SK-N-SH (cell line): ENCODE data around the gene ANXA1. TPM values are rescaled to one million over a fixed set of nuclear protein-coding genes. Genes with fewer than 3 reads are reported as not detected.
"Not testable (repeated sequence)": the region's sequence is repeated elsewhere in the genome, so short reads cannot be mapped to it uniquely, and the experiment has no call there.

ENCODE experiments used
- CTCF ChIA-PET: fragments of 300-600, 350-600 bp; formaldehyde crosslinking; extraction: SDS; loops from one replicate; lab custom pipeline; 2021; lab: Yijun Ruan, JAX
- POLR2A ChIA-PET: fragments of 350-600 bp; sonication (Branson Sonifier 250); formaldehyde crosslinking; extraction: SDS; loops from one replicate; lab custom pipeline; 2020; ENCODE audit warnings: antibody characterized with exemption, inconsistent platforms; lab: Yijun Ruan, JAX
- DNase-seq: peaks from one replicate; pipeline ENCODE4 v3.0.0; 2012
- H2AFZ ChIP-seq: fragments of 200-600 bp; sonication (generic); 2 replicates; pipeline ENCODE4 v1.8.1; 2016; ENCODE audit warnings: antibody characterized with exemption, mild to moderate bottlenecking, low read depth
- H3F3A ChIP-seq: fragments of 200-600 bp; sonication (generic); replicated peaks from 2 replicates; pipeline ENCODE3; 2016; ENCODE audit warnings: antibody characterized with exemption, mild to moderate bottlenecking; ENCODE audit not compliant: insufficient read depth
- H3K27ac ChIP-seq, 2 experiments: fragments of 200-500 bp in 1 of 2; fragments of 200-600 bp in 1 of 2; sonication (Bioruptor generic) in 1 of 2; sonication (generic), shearing (Covaris generic) in 1 of 2; 2 replicates each; pipeline versions ENCODE4 v1.5.1 to v1.6.1; 2014 to 2016; ENCODE audit warnings: low read depth in 2 of 2, inconsistent platforms in 1 of 2, low read length in 1 of 2, mild to moderate bottlenecking in 1 of 2, mixed read lengths in 1 of 2
- H3K27me3 ChIP-seq: fragments of 200-600 bp; sonication (generic), shearing (Covaris generic); 2 replicates; pipeline ENCODE4 v1.6.1; 2016; ENCODE audit warnings: mixed run types; ENCODE audit not compliant: insufficient read depth
- H3K36me3 ChIP-seq, 2 experiments: fragments of 200-500 bp in 1 of 2; fragments of 200-600 bp in 1 of 2; sonication (Bioruptor generic) in 1 of 2; sonication (generic) in 1 of 2; replicated peaks in 1 of 2; 2 replicates each; pipeline versions ENCODE3 to v1.5.1; 2014 to 2016; ENCODE audit warnings: low read length in 1 of 2, mild to moderate bottlenecking in 1 of 2; ENCODE audit not compliant: insufficient read depth in 2 of 2, control insufficient read depth in 1 of 2
- H3K4me1 ChIP-seq, 2 experiments: fragments of 200-500 bp in 1 of 2; fragments of 200-600 bp in 1 of 2; sonication (Bioruptor generic) in 1 of 2; sonication (generic), shearing (Covaris generic) in 1 of 2; 2 replicates each; pipeline versions ENCODE4 v1.5.1 to v1.6.1; 2014 to 2016; ENCODE audit warnings: low read depth in 1 of 2, low read length in 1 of 2, mixed run types in 1 of 2; ENCODE audit not compliant: insufficient read depth in 2 of 2, control insufficient read depth in 1 of 2
- H3K4me2 ChIP-seq: fragments of 200-600 bp; sonication (generic), shearing (Covaris generic); 2 replicates; pipeline ENCODE4 v1.6.1; 2017; ENCODE audit warnings: mixed run types
- H3K4me3 ChIP-seq, 2 experiments: fragments of 200-500 bp in 1 of 2; fragments of 200-600 bp in 1 of 2; sonication (Bioruptor generic) in 1 of 2; sonication (generic), shearing (Covaris generic) in 1 of 2; 2 replicates each; pipeline versions ENCODE4 v1.5.1 to v1.8.1; 2014 to 2016; ENCODE audit warnings: low read depth in 2 of 2, inconsistent platforms in 1 of 2, low read length in 1 of 2, mild to moderate bottlenecking in 1 of 2, mixed read lengths in 1 of 2, moderate library complexity in 1 of 2
- H3K79me2 ChIP-seq: fragments of 200-600 bp; sonication (generic); 2 replicates; pipeline ENCODE4 v1.8.1; 2017; ENCODE audit warnings: mild to moderate bottlenecking; ENCODE audit not compliant: insufficient read depth
- H3K9ac ChIP-seq: fragments of 200-600 bp; sonication (generic); 2 replicates; pipeline ENCODE4 v1.6.1; 2017; ENCODE audit warnings: mixed run types
- H3K9me2 ChIP-seq: fragments of 200-600 bp; sonication (generic); 2 replicates; pipeline ENCODE4 v1.6.1; 2017; ENCODE audit warnings: mixed run types
- H3K9me3 ChIP-seq: fragments of 200-600 bp; sonication (generic); 2 replicates; pipeline ENCODE4 v1.6.1; 2017; ENCODE audit warnings: mixed run types, mild to moderate bottlenecking, moderate library complexity
- H4K20me1 ChIP-seq: fragments of 200-600 bp; sonication (generic); 2 replicates; pipeline ENCODE4 v1.6.1; 2017; ENCODE audit warnings: mild to moderate bottlenecking, mixed run types; ENCODE audit not compliant: insufficient read depth
- CTCF ChIP-seq: fragments of 200-600 bp; sonication (generic); IDR thresholded peaks from 2 replicates; pipeline ENCODE4 v1.6.1; 2017; ENCODE audit warnings: antibody characterized with exemption, mild to moderate bottlenecking, moderate library complexity
- GABPA ChIP-seq: IDR thresholded peaks from 2 replicates; pipeline ENCODE4 v1.4.0; 2012; ENCODE audit warnings: low read depth, mild to moderate bottlenecking
- RAD21 ChIP-seq: IDR thresholded peaks from 2 replicates; pipeline ENCODE4 v1.6.1; 2012; ENCODE audit warnings: mild to moderate bottlenecking, low read length
- REST ChIP-seq: IDR thresholded peaks from 2 replicates; pipeline ENCODE4 v1.6.1; 2012; ENCODE audit warnings: mild to moderate bottlenecking, low read depth, low read length, moderate library complexity
- SIN3A ChIP-seq: IDR thresholded peaks from 2 replicates; pipeline ENCODE4 v1.6.1; 2012; ENCODE audit warnings: low read depth, mild to moderate bottlenecking, low read length, moderate library complexity, borderline replicate concordance
- SMC3 ChIP-seq: IDR thresholded peaks from 2 replicates; pipeline ENCODE4 v1.6.1; 2012; ENCODE audit warnings: low read depth, low read length, improper control_type of control experiment
- TCF12 ChIP-seq: IDR thresholded peaks from 2 replicates; pipeline ENCODE4 v1.4.0; 2012
- WGBS: methylation state at CpG from one replicate; pipeline ENCODE4 v1.1.6; 2017; ENCODE audit warnings: low lambda C conversion rate; 5-methylcytosine and 5-hydroxymethylcytosine counted together
- polyA plus RNA-seq, 3 experiments: library from polyadenylated mRNA; depleted of rRNA; stranded (reverse); fragments of >200 nt; gene quantifications; 2 replicates each; pipeline ENCODE4 v1.2.3, GENCODE V29; 2012

Gene ANXA1
- polyA plus RNA-seq, 1 of the 3 experiments (the other 2 are of a cell fraction), result 443 TPM

- H2AFZ ChIP-seq, result no peak overlapping the region
- 47% methylated on average over 3 of the region's 3 CpGs for WGBS
- no peak overlapping the region for H3K4me2 ChIP-seq
- POLR2A ChIA-PET, result no interaction called here
- H3K4me1 ChIP-seq, result no peaks in the 10 kb centered on the region
- H4K20me1 ChIP-seq, result no peaks in the 10 kb centered on the region
- no peak overlapping the region for H3K9ac ChIP-seq
- no peaks in the 10 kb centered on the region for H3K9me3 ChIP-seq
- no peaks in the 10 kb centered on the region for H3F3A ChIP-seq
- H3K27ac ChIP-seq, result no peak overlapping the region
- TF ChIP-seq SIN3A (no peak), REST (no peak), CTCF (no peak), SMC3 (no peak), TCF12 (no peak), GABPA (no peak)
- H3K36me3 ChIP-seq, result no peaks in the 10 kb centered on the region
- H3K9me2 ChIP-seq, result no peaks in the 10 kb centered on the region
- CTCF ChIA-PET, result no interaction called here
- DNase-seq, result no peak
- no peaks in the 10 kb centered on the region for H3K27me3 ChIP-seq
- H3K79me2 ChIP-seq, result no peaks in the 10 kb centered on the region
- H3K4me3 ChIP-seq, result no peak overlapping the region
Observed at GRCh38 chr9:73104921-73105320, 46.7 kb upstream of the ANXA1 start.

- WGBS, result 30% methylated on average over 4 of the region's 5 CpGs
- H3K27ac ChIP-seq, H3K9ac ChIP-seq, H3K9me3 ChIP-seq, H4K20me1 ChIP-seq, H2AFZ ChIP-seq, H3K27me3 ChIP-seq, H3K79me2 ChIP-seq, H3K4me1 ChIP-seq, H3K9me2 ChIP-seq, H3K36me3 ChIP-seq, POLR2A ChIA-PET, H3K4me3 ChIP-seq, H3F3A ChIP-seq, H3K4me2 ChIP-seq: not testable (repeated sequence)
- TF ChIP-seq CTCF (peak; percentile 84), SMC3 (peak; percentile 68), RAD21 (peak; percentile 67)
- peak; percentile 26 for DNase-seq
- CTCF ChIA-PET, result interaction anchor here (0.6 to 1.3 kb wide), 14 partner anchors 9 to 1314 kb away, joined by 3 to 9 read pairs (median 4); no protein-coding TSS in a partner anchor
Observed at GRCh38 chr9:73107489-73108069, 44.1 kb upstream of the ANXA1 start.
